Measurements from ENCODE around the gene DDX1.

Gene DDX1

GRCh38 chr2:15652801-15653200 lies 61.1 kb downstream of the DDX1 start:
- peaks cover 23% of the 10 kb centered on the region for H3K79me1 ChIP-seq (ENCODE audit: low read length)
- H4K91ac ChIP-seq (ENCODE audit: low read depth, low read length): peak overlapping the region; percentile 53
- no peak overlapping the region for H3K4me2 ChIP-seq (ENCODE audit: low read length)
- H3K27me3 ChIP-seq (ENCODE audit: insufficient read depth, low read length): no peaks in the 10 kb centered on the region
- no CpG with 5 or more reads among the region's 6 CpGs for WGBS (ENCODE audit: extremely low coverage, insufficient coverage, insufficient read length)
- H3K27ac ChIP-seq (ENCODE audit: low read depth, low read length): no peak overlapping the region
- no peaks in the 10 kb centered on the region for H3K36me3 ChIP-seq (ENCODE audit: control insufficient read depth in 1 of 2, insufficient read depth in 2 of 2, low read length in 2 of 2)
- no peak overlapping the region for H2BK12ac ChIP-seq (ENCODE audit: low read length)
- no peak overlapping the region for H2BK120ac ChIP-seq (ENCODE audit: insufficient read depth, low read length, poor library complexity)
- H3K9me3 ChIP-seq (ENCODE audit: insufficient read depth, low read depth, low read length): peaks cover 2% of the 10 kb centered on the region
- H4K8ac ChIP-seq (ENCODE audit: low read depth, low read length): no peak overlapping the region
- DNase-seq: no peak
- no peak overlapping the region for H3K23ac ChIP-seq (ENCODE audit: low read length)
- no peak overlapping the region for H2AFZ ChIP-seq (ENCODE audit: insufficient read depth, low read length, poor library complexity)
- no peak overlapping the region for H2AK5ac ChIP-seq (ENCODE audit: low read length)
- no peak overlapping the region for H3K9ac ChIP-seq (ENCODE audit: low read length)
- H3K18ac ChIP-seq (ENCODE audit: low read length): no peak overlapping the region
- no peak overlapping the region for H3K4ac ChIP-seq (ENCODE audit: low read depth, low read length)
- H3K4me3 ChIP-seq (ENCODE audit: low read depth, low read length): no peak overlapping the region
- H4K12ac ChIP-seq (ENCODE audit: low read depth, low read length): no peak overlapping the region
- no peak overlapping the region for H3K14ac ChIP-seq (ENCODE audit: low read length)
- H3K79me2 ChIP-seq (ENCODE audit: control insufficient read depth, insufficient read depth, low read length, poor library complexity): no peaks in the 10 kb centered on the region
- no peak overlapping the region for H2BK5ac ChIP-seq (ENCODE audit: low read depth, low read length, poor library complexity)
- H3K4me1 ChIP-seq (ENCODE audit: control insufficient read depth in 1 of 2, insufficient read depth in 2 of 2, low read length in 2 of 2): peaks cover 34 to 43% of the 10 kb centered on the region in 2 experiments

GRCh38 chr2:15653806-15654726 lies 62.4 kb downstream of the DDX1 start:
- Histone ChIP-seq H3K4me3 (ENCODE audit: low read depth, low read length) (no peak overlapping the region), H3K27ac (ENCODE audit: low read depth, low read length) (no peak overlapping the region), H4K8ac (ENCODE audit: low read depth, low read length) (no peak overlapping the region), H3K4me2 (ENCODE audit: low read length) (no peak overlapping the region), H4K91ac (ENCODE audit: low read depth, low read length) (peak overlapping the region; percentile 53), H3K4me1 (ENCODE audit: control insufficient read depth in 1 of 2, insufficient read depth in 2 of 2, low read length in 2 of 2) (peaks cover 34 to 43% of the 10 kb centered on the region in 2 experiments), H3K9me3 (ENCODE audit: insufficient read depth, low read depth, low read length) (peaks cover 2% of the 10 kb centered on the region), H3K79me2 (ENCODE audit: control insufficient read depth, insufficient read depth, low read length, poor library complexity) (no peaks in the 10 kb centered on the region), H2BK120ac (ENCODE audit: insufficient read depth, low read length, poor library complexity) (peak overlapping the region; percentile 8), H2AFZ (ENCODE audit: insufficient read depth, low read length, poor library complexity) (no peak overlapping the region), H3K14ac (ENCODE audit: low read length) (peak overlapping the region; percentile 54), H3K18ac (ENCODE audit: low read length) (peak overlapping the region; percentile 6), H2AK5ac (ENCODE audit: low read length) (no peak overlapping the region), H2BK12ac (ENCODE audit: low read length) (peak overlapping the region; percentile 53), H3K23ac (ENCODE audit: low read length) (no peak overlapping the region), H3K27me3 (ENCODE audit: insufficient read depth, low read length) (no peaks in the 10 kb centered on the region), H3K79me1 (ENCODE audit: low read length) (peaks cover 25% of the 10 kb centered on the region), H3K4ac (ENCODE audit: low read depth, low read length) (no peak overlapping the region), H2BK5ac (ENCODE audit: low read depth, low read length, poor library complexity) (peak overlapping the region; percentile 10), H3K9ac (ENCODE audit: low read length) (no peak overlapping the region), H4K12ac (ENCODE audit: low read depth, low read length) (no peak overlapping the region), H3K36me3 (ENCODE audit: control insufficient read depth in 1 of 2, insufficient read depth in 2 of 2, low read length in 2 of 2) (no peaks in the 10 kb centered on the region)
- DNase-seq: no peak
- WGBS (ENCODE audit: extremely low coverage, insufficient coverage, insufficient read length): no CpG with 5 or more reads among the region's 31 CpGs

GRCh38 chr2:15654727-15655073 lies 63.0 kb downstream of the DDX1 start:
- Histone ChIP-seq H4K91ac (ENCODE audit: low read depth, low read length) (peak overlapping the region; percentile 21), H3K27me3 (ENCODE audit: insufficient read depth, low read length) (no peaks in the 10 kb centered on the region), H3K4me1 (ENCODE audit: control insufficient read depth in 1 of 2, insufficient read depth in 2 of 2, low read length in 2 of 2) (peaks cover 29 to 38% of the 10 kb centered on the region in 2 experiments), H3K9me3 (ENCODE audit: insufficient read depth, low read depth, low read length) (peaks cover 2% of the 10 kb centered on the region), H3K9ac (ENCODE audit: low read length) (no peak overlapping the region), H2AFZ (ENCODE audit: insufficient read depth, low read length, poor library complexity) (no peak overlapping the region), H2BK5ac (ENCODE audit: low read depth, low read length, poor library complexity) (no peak overlapping the region), H4K8ac (ENCODE audit: low read depth, low read length) (no peak overlapping the region), H2BK120ac (ENCODE audit: insufficient read depth, low read length, poor library complexity) (peak overlapping the region; percentile 4), H3K27ac (ENCODE audit: low read depth, low read length) (no peak overlapping the region), H3K4ac (ENCODE audit: low read depth, low read length) (no peak overlapping the region), H4K12ac (ENCODE audit: low read depth, low read length) (no peak overlapping the region), H3K4me2 (ENCODE audit: low read length) (no peak overlapping the region), H2BK12ac (ENCODE audit: low read length) (peak overlapping the region; percentile 53), H2AK5ac (ENCODE audit: low read length) (peak overlapping the region; percentile 34), H3K4me3 (ENCODE audit: low read depth, low read length) (no peak overlapping the region), H3K14ac (ENCODE audit: low read length) (peak overlapping the region; percentile 13), H3K18ac (ENCODE audit: low read length) (peak overlapping the region; percentile 6), H3K79me1 (ENCODE audit: low read length) (peaks cover 20% of the 10 kb centered on the region), H3K23ac (ENCODE audit: low read length) (no peak overlapping the region), H3K36me3 (ENCODE audit: control insufficient read depth in 1 of 2, insufficient read depth in 2 of 2, low read length in 2 of 2) (no peaks in the 10 kb centered on the region), H3K79me2 (ENCODE audit: control insufficient read depth, insufficient read depth, low read length, poor library complexity) (no peaks in the 10 kb centered on the region)
- no peak for DNase-seq
- no CpG with 5 or more reads among the region's 9 CpGs for WGBS (ENCODE audit: extremely low coverage, insufficient coverage, insufficient read length)

GRCh38 chr2:15655123-15655887 lies 63.6 kb downstream of the DDX1 start:
- Histone ChIP-seq H3K9ac (ENCODE audit: low read length) (no peak overlapping the region), H3K18ac (ENCODE audit: low read length) (no peak overlapping the region), H3K27me3 (ENCODE audit: insufficient read depth, low read length) (no peaks in the 10 kb centered on the region), H3K4me3 (ENCODE audit: low read depth, low read length) (no peak overlapping the region), H3K4me2 (ENCODE audit: low read length) (no peak overlapping the region), H2AFZ (ENCODE audit: insufficient read depth, low read length, poor library complexity) (no peak overlapping the region), H2AK5ac (ENCODE audit: low read length) (peak overlapping the region; percentile 64), H3K14ac (ENCODE audit: low read length) (peak overlapping the region; percentile 29), H3K9me3 (ENCODE audit: insufficient read depth, low read depth, low read length) (peaks cover 2% of the 10 kb centered on the region), H3K4me1 (ENCODE audit: control insufficient read depth in 1 of 2, insufficient read depth in 2 of 2, low read length in 2 of 2) (peaks cover 25 to 32% of the 10 kb centered on the region in 2 experiments), H3K4ac (ENCODE audit: low read depth, low read length) (no peak overlapping the region), H3K79me2 (ENCODE audit: control insufficient read depth, insufficient read depth, low read length, poor library complexity) (no peaks in the 10 kb centered on the region), H3K27ac (ENCODE audit: low read depth, low read length) (peak overlapping the region; percentile 4), H3K36me3 (ENCODE audit: control insufficient read depth in 1 of 2, insufficient read depth in 2 of 2, low read length in 2 of 2) (no peaks in the 10 kb centered on the region), H4K8ac (ENCODE audit: low read depth, low read length) (no peak overlapping the region), H3K79me1 (ENCODE audit: low read length) (peaks cover 20% of the 10 kb centered on the region), H2BK120ac (ENCODE audit: insufficient read depth, low read length, poor library complexity) (no peak overlapping the region), H3K23ac (ENCODE audit: low read length) (no peak overlapping the region), H2BK12ac (ENCODE audit: low read length) (peak overlapping the region; percentile 81), H2BK5ac (ENCODE audit: low read depth, low read length, poor library complexity) (no peak overlapping the region), H4K12ac (ENCODE audit: low read depth, low read length) (no peak overlapping the region), H4K91ac (ENCODE audit: low read depth, low read length) (peak overlapping the region; percentile 17)
- DNase-seq: peak; percentile 44 to 84
- WGBS (ENCODE audit: extremely low coverage, insufficient coverage, insufficient read length): no CpG with 5 or more reads among the region's 7 CpGs

All from trophoblast cell (in vitro differentiated cells and primary cell).